ENCODE results near the gene NDRG3.

NDRG3 gene

GRCh38 chr20:36684747-36685146, 61.1 kb downstream of the NDRG3 start:
- no peak for DNase-seq (ENCODE audit: low spot score)
- Histone ChIP-seq H4K91ac (ENCODE audit: low read depth, low read length, poor library complexity) (no peak overlapping the region), H3K27me3 (ENCODE audit: control insufficient read depth in 3 of 3, insufficient read depth in 3 of 3, low read depth in 1 of 3, low read length in 3 of 3) (no peaks in the 10 kb centered on the region), H3K9ac (ENCODE audit: low read depth, low read length, poor library complexity) (no peak overlapping the region), H3K23ac (ENCODE audit: low read depth, low read length, poor library complexity) (no peak overlapping the region), H4K8ac (ENCODE audit: low read depth, low read length) (no peak overlapping the region), H3K4me1 (ENCODE audit: control insufficient read depth in 2 of 2, insufficient read depth in 1 of 2, low read depth in 1 of 2, low read length in 2 of 2) (no peaks in the 10 kb centered on the region), H2BK120ac (ENCODE audit: low read depth, low read length) (no peak overlapping the region), H3K4me2 (ENCODE audit: insufficient read depth, low read length, poor library complexity, severe bottlenecking) (no peak overlapping the region), H2BK5ac (ENCODE audit: low read length) (no peak overlapping the region), H3K36me3 (replicated peaks in 1 of 2; ENCODE audit: control insufficient read depth in 2 of 2, insufficient read depth in 2 of 2, low read length in 2 of 2) (peaks cover 0 to 19% of the 10 kb centered on the region in 2 donors), H3K9me3 (replicated peaks in 1 of 2; ENCODE audit: control insufficient read depth in 2 of 2, insufficient read depth in 1 of 2, low read depth in 1 of 2, low read length in 2 of 2) (no peaks in the 10 kb centered on the region), H3K18ac (ENCODE audit: low read length) (no peak overlapping the region), H2AK5ac (ENCODE audit: low read depth, low read length) (no peak overlapping the region), H3K79me1 (ENCODE audit: low read depth, low read length) (no peaks in the 10 kb centered on the region), H2BK15ac (ENCODE audit: low read length) (no peak overlapping the region), H3K4me3 (ENCODE audit: low read length in 2 of 2) (no peak overlapping the region), H2AFZ (ENCODE audit: low read length) (no peak overlapping the region), H3K27ac (replicated peaks; ENCODE audit: low read length) (no peak overlapping the region), H2BK12ac (ENCODE audit: low read length) (no peak overlapping the region), H3K4ac (ENCODE audit: low read length) (no peak overlapping the region), H3K14ac (ENCODE audit: low read length) (no peak overlapping the region)
- no CpG with 5 or more reads among the region's 6 CpGs for WGBS, 2 donors (ENCODE audit: extremely low coverage in 2 of 2, insufficient read length in 2 of 2, insufficient replicate concordance in 1 of 2)

GRCh38 chr20:36682311-36682710, 63.6 kb downstream of the NDRG3 start:
- WGBS, 2 donors (ENCODE audit: extremely low coverage in 2 of 2, insufficient read length in 2 of 2, insufficient replicate concordance in 1 of 2), result no CpG with 5 or more reads among the region's 1 CpG
- no peak overlapping the region for H3K18ac ChIP-seq (ENCODE audit: low read length)
- no peak overlapping the region for H2AK5ac ChIP-seq (ENCODE audit: low read depth, low read length)
- H2AFZ ChIP-seq (ENCODE audit: low read length), result no peak overlapping the region
- DNase-seq (ENCODE audit: low spot score), result no peak
- H4K8ac ChIP-seq (ENCODE audit: low read depth, low read length), result no peak overlapping the region
- no peak overlapping the region for H3K4ac ChIP-seq (ENCODE audit: low read length)
- H2BK120ac ChIP-seq (ENCODE audit: low read depth, low read length), result no peak overlapping the region
- no peak overlapping the region for H3K27ac ChIP-seq (replicated peaks; ENCODE audit: low read length)
- peaks cover 0 to 2% of the 10 kb centered on the region in 2 donors for H3K4me1 ChIP-seq (ENCODE audit: control insufficient read depth in 2 of 2, insufficient read depth in 1 of 2, low read depth in 1 of 2, low read length in 2 of 2)
- H2BK5ac ChIP-seq (ENCODE audit: low read length), result no peak overlapping the region
- H2BK15ac ChIP-seq (ENCODE audit: low read length), result no peak overlapping the region
- no peaks in the 10 kb centered on the region for H3K79me1 ChIP-seq (ENCODE audit: low read depth, low read length)
- H3K4me2 ChIP-seq (ENCODE audit: insufficient read depth, low read length, poor library complexity, severe bottlenecking), result no peak overlapping the region
- no peaks in the 10 kb centered on the region for H3K9me3 ChIP-seq (replicated peaks in 1 of 2; ENCODE audit: control insufficient read depth in 2 of 2, insufficient read depth in 1 of 2, low read depth in 1 of 2, low read length in 2 of 2)
- H3K36me3 ChIP-seq (replicated peaks in 1 of 2; ENCODE audit: control insufficient read depth in 2 of 2, insufficient read depth in 2 of 2, low read length in 2 of 2), result peaks cover 0 to 25% of the 10 kb centered on the region in 2 donors
- H3K4me3 ChIP-seq (ENCODE audit: low read length in 2 of 2), result no peak overlapping the region
- H3K9ac ChIP-seq (ENCODE audit: low read depth, low read length, poor library complexity), result peak overlapping the region; percentile 44
- H3K23ac ChIP-seq (ENCODE audit: low read depth, low read length, poor library complexity), result no peak overlapping the region
- H2BK12ac ChIP-seq (ENCODE audit: low read length), result no peak overlapping the region
- no peak overlapping the region for H4K91ac ChIP-seq (ENCODE audit: low read depth, low read length, poor library complexity)
- no peaks in the 10 kb centered on the region for H3K27me3 ChIP-seq (ENCODE audit: control insufficient read depth in 3 of 3, insufficient read depth in 3 of 3, low read depth in 1 of 3, low read length in 3 of 3)
- no peak overlapping the region for H3K14ac ChIP-seq (ENCODE audit: low read length)

- Histone ChIP-seq H3K9me3 (replicated peaks in 1 of 2; ENCODE audit: control insufficient read depth in 2 of 2, insufficient read depth in 1 of 2, low read depth in 1 of 2, low read length in 2 of 2) (no peaks in the 10 kb centered on the region), H2BK15ac (ENCODE audit: low read length) (no peak overlapping the region), H4K91ac (ENCODE audit: low read depth, low read length, poor library complexity) (no peak overlapping the region), H3K14ac (ENCODE audit: low read length) (no peak overlapping the region), H4K8ac (ENCODE audit: low read depth, low read length) (no peak overlapping the region), H3K18ac (ENCODE audit: low read length) (peak overlapping the region; percentile 78), H3K79me1 (ENCODE audit: low read depth, low read length) (no peaks in the 10 kb centered on the region), H3K4me1 (ENCODE audit: control insufficient read depth in 2 of 2, insufficient read depth in 1 of 2, low read depth in 1 of 2, low read length in 2 of 2) (peaks cover 0 to 2% of the 10 kb centered on the region in 2 donors), H3K9ac (ENCODE audit: low read depth, low read length, poor library complexity) (peak overlapping the region; percentile 76), H2BK5ac (ENCODE audit: low read length) (peak overlapping the region; percentile 94), H2BK12ac (ENCODE audit: low read length) (no peak overlapping the region), H3K27ac (replicated peaks; ENCODE audit: low read length) (peak overlapping the region; percentile 69), H3K4me3 (ENCODE audit: low read length in 2 of 2) (peak overlapping the region in 1 of 2 donors; percentile 59), H3K4me2 (ENCODE audit: insufficient read depth, low read length, poor library complexity, severe bottlenecking) (peak overlapping the region; percentile 65), H2AFZ (ENCODE audit: low read length) (peak overlapping the region; percentile 95), H3K27me3 (ENCODE audit: control insufficient read depth in 3 of 3, insufficient read depth in 3 of 3, low read depth in 1 of 3, low read length in 3 of 3) (no peaks in the 10 kb centered on the region), H3K23ac (ENCODE audit: low read depth, low read length, poor library complexity) (no peak overlapping the region), H3K36me3 (replicated peaks in 1 of 2; ENCODE audit: control insufficient read depth in 2 of 2, insufficient read depth in 2 of 2, low read length in 2 of 2) (peaks cover 0 to 12% of the 10 kb centered on the region in 2 donors), H3K4ac (ENCODE audit: low read length) (no peak overlapping the region), H2AK5ac (ENCODE audit: low read depth, low read length) (no peak overlapping the region), H2BK120ac (ENCODE audit: low read depth, low read length) (peak overlapping the region; percentile 73)
- no CpG with 5 or more reads among the region's 8 CpGs for WGBS, 2 donors (ENCODE audit: extremely low coverage in 2 of 2, insufficient read length in 2 of 2, insufficient replicate concordance in 1 of 2)
- no peak for DNase-seq (ENCODE audit: low spot score)
Observed at GRCh38 chr20:36677422-36677771, 68.5 kb downstream of the NDRG3 start.

- no peak overlapping the region for H2BK120ac ChIP-seq (ENCODE audit: low read depth, low read length)
- H2BK15ac ChIP-seq (ENCODE audit: low read length), result peak overlapping the region; percentile 91
- H4K8ac ChIP-seq (ENCODE audit: low read depth, low read length), result peak overlapping the region; percentile 97
- H3K27ac ChIP-seq (replicated peaks; ENCODE audit: low read length), result peak overlapping the region; percentile 98
- H2AK5ac ChIP-seq (ENCODE audit: low read depth, low read length), result peak overlapping the region; percentile 83
- H2BK12ac ChIP-seq (ENCODE audit: low read length), result peak overlapping the region; percentile 84
- peaks cover 0 to 12% of the 10 kb centered on the region in 2 donors for H3K36me3 ChIP-seq (replicated peaks in 1 of 2; ENCODE audit: control insufficient read depth in 2 of 2, insufficient read depth in 2 of 2, low read length in 2 of 2)
- H3K14ac ChIP-seq (ENCODE audit: low read length), result peak overlapping the region; percentile 99
- H3K9ac ChIP-seq (ENCODE audit: low read depth, low read length, poor library complexity), result peak overlapping the region; percentile 95
- no peaks in the 10 kb centered on the region for H3K27me3 ChIP-seq (ENCODE audit: control insufficient read depth in 3 of 3, insufficient read depth in 3 of 3, low read depth in 1 of 3, low read length in 3 of 3)
- H3K4me2 ChIP-seq (ENCODE audit: insufficient read depth, low read length, poor library complexity, severe bottlenecking), result peak overlapping the region; percentile 86
- no peaks in the 10 kb centered on the region for H3K79me1 ChIP-seq (ENCODE audit: low read depth, low read length)
- H4K91ac ChIP-seq (ENCODE audit: low read depth, low read length, poor library complexity), result no peak overlapping the region
- no CpG with 5 or more reads among the region's 27 CpGs for WGBS, 2 donors (ENCODE audit: extremely low coverage in 2 of 2, insufficient read length in 2 of 2, insufficient replicate concordance in 1 of 2)
- H3K4ac ChIP-seq (ENCODE audit: low read length), result no peak overlapping the region
- peak overlapping the region; percentile 55 for H3K23ac ChIP-seq (ENCODE audit: low read depth, low read length, poor library complexity)
- peak overlapping the region; percentile 94 for H2BK5ac ChIP-seq (ENCODE audit: low read length)
- peak overlapping the region; percentile 59 to 85 for H3K4me3 ChIP-seq (ENCODE audit: low read length in 2 of 2)
- H3K9me3 ChIP-seq (replicated peaks in 1 of 2; ENCODE audit: control insufficient read depth in 2 of 2, insufficient read depth in 1 of 2, low read depth in 1 of 2, low read length in 2 of 2), result no peaks in the 10 kb centered on the region
- peak overlapping the region; percentile 98 for H3K18ac ChIP-seq (ENCODE audit: low read length)
- H3K4me1 ChIP-seq (ENCODE audit: control insufficient read depth in 2 of 2, insufficient read depth in 1 of 2, low read depth in 1 of 2, low read length in 2 of 2), result peaks cover 0 to 2% of the 10 kb centered on the region in 2 donors
- H2AFZ ChIP-seq (ENCODE audit: low read length), result peak overlapping the region; percentile 95
- peak; percentile 83 for DNase-seq (ENCODE audit: low spot score)
Observed at GRCh38 chr20:36676701-36677421, 69.0 kb downstream of the NDRG3 start.
